Measurements from ENCODE around the gene HYAL2. TPM values are rescaled to one million over a fixed set of nuclear protein-coding genes. Genes with fewer than 3 reads are reported as not detected.

Gene HYAL2
- total and polyA plus RNA-seq, 2 of the 8 experiments (the other 6 are each of a cell fraction or from before 2014, with no cell fraction given): 51.9 to 176 TPM

DNA sequence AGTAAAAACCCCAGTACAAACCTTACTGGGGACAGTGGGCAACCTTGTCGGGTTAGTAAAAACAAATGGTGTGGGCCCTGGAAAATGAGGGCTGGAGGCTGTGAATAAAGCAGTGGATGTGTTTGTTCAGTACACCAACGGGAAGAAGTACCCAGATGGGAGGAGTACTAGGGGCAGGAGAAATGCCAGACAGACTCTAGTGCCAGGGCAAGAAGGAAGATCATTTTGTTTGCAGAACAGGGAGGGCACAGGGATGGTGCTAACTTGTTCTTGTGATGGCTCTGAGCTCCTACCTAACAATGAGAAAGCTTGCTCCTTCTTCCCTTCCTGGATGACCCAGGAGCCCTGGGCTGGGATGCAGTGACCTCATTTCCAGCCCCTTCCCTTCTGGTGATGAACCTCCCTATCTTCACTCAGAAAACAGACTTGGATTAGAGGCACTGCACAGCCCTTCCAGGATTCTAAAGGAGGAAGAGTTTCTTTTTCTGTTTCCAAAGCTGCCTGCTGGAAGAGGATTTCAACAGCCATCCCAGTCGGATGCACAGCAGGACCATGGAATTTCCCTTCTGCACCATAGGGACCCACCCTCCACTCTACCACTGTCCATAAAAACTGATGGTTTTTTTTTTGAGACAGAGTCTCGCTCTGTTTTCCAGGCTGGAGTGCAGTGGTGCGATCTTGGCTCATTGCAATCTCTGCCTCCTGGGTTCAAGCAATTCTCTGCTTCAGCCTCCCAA, 12.0 kb upstream of the HYAL2 start (continued):
- TF ChIP-seq KDM1A (IDR thresholded peaks at IDR 0.05; ENCODE audit: borderline replicate concordance, low read length) (no peak), SRF (IDR thresholded peaks at IDR 0.05; ENCODE audit: low read depth, low read length) (no peak), JUND (IDR thresholded peaks at IDR 0.05; ENCODE audit: low read length) (no peak)
